IMR-90 (cell line): ENCODE measurements around the gene USP20. TPM values are rescaled to one million over a fixed set of nuclear protein-coding genes. Genes with fewer than 3 reads are reported as not detected.

Experiments used
- BHLHE40 ChIP-seq: fragments of 150-350 bp; IDR thresholded peaks from 2 replicates; pipeline ENCODE4 v1.6.1; 2016; ENCODE audit warnings: mild to moderate bottlenecking, low read depth, low read length
- CEBPB ChIP-seq: IDR thresholded peaks from 2 replicates; pipeline ENCODE4 v1.6.1; 2012; ENCODE audit warnings: low read depth, low read length, improper control_type of control experiment
- CTCF ChIP-seq: conservative IDR thresholded peaks from 2 replicates; pipeline ENCODE4 v1.5.1; 2012; ENCODE audit warnings: mild to moderate bottlenecking, low read depth, low read length, improper control_type of control experiment
- SMC3 ChIP-seq: fragments of 150-350 bp; IDR thresholded peaks from 2 replicates; pipeline ENCODE4 v1.6.1; 2016; ENCODE audit warnings: low read depth, mild to moderate bottlenecking, antibody characterized with exemption, low read length, moderate library complexity
- polyA plus RNA-seq, 3 experiments: library from polyadenylated mRNA; depleted of rRNA; stranded (reverse); fragments of >200 nt; gene quantifications; 2 replicates each; pipeline ENCODE4 v1.2.3, GENCODE V29; 2012; ENCODE audit warnings: low replicate concordance in 1 of 3
- total RNA-seq: library from RNA; depleted of rRNA; stranded (reverse); fragments of >200 nt; gene quantifications from 2 replicates; pipeline ENCODE4 v1.2.3, GENCODE V29; 2012

The USP20 gene
- total and polyA plus RNA-seq, 2 of the 4 experiments (the other 2 are of a cell fraction) = 3.8 to 21.6 TPM

GRCh38 chr9:129868872-129869486, 33.7 kb downstream of the USP20 start (continued):
- no peak for TF ChIP-seq CEBPB
- TF ChIP-seq BHLHE40 = no peak
- TF ChIP-seq CTCF = no peak
- TF ChIP-seq SMC3 = no peak
